GM12891 (cell line): Measurements from ENCODE around the gene FGGY.

Experiments used
- PAX5 ChIP-seq: IDR thresholded peaks from 2 replicates; pipeline ENCODE4 v1.6.1; 2011; ENCODE audit warnings: low read length, moderate library complexity, mild to moderate bottlenecking; ENCODE audit not compliant: insufficient read depth, severe bottlenecking
- POLR2A ChIP-seq: IDR thresholded peaks from 2 replicates; pipeline ENCODE4 v1.6.1; 2011; ENCODE audit warnings: low read depth, low read length, control low read depth
- POLR2AphosphoS5 ChIP-seq: IDR thresholded peaks from 2 replicates; pipeline ENCODE4 v1.6.1; 2011; ENCODE audit warnings: low read depth, low read length, control low read depth
- TAF1 ChIP-seq: IDR thresholded peaks from 2 replicates; pipeline ENCODE4 v1.6.1; 2011; ENCODE audit warnings: low read depth, low read length, control low read depth

DNA sequence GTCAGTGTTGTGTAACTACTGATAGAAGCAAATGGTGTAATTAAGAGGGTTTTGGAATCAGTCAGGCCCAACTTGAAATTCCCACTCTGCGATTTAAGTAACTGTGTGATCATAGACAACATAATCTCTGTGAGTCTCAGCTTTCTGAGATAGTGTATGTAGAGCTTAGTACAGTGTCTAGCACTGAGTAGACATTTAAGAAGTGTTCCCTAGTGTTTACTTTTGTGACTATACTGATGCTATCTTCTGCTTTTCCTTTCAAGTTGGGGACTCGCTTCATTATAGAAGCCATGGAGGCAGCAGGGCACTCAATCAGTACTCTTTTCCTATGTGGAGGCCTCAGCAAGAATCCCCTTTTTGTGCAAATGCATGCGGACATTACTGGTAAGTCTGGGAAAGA lies 370.1 kb downstream of the FGGY start:
- TF ChIP-seq POLR2A, result no peak
- no peak for TF ChIP-seq TAF1
- TF ChIP-seq POLR2AphosphoS5, result no peak
- no peak for TF ChIP-seq PAX5
